Hepatocyte (in vitro differentiated cells): ENCODE measurements around the gene FAM193A. TPM values are rescaled to one million over a fixed set of nuclear protein-coding genes. Genes with fewer than 3 reads are reported as not detected.
"Not testable (repeated sequence)": the region's sequence is repeated elsewhere in the genome, so short reads cannot be mapped to it uniquely, and the experiment has no call there.

ENCODE experiments used
- DNase-seq: peaks from one replicate; pipeline ENCODE4 v3.0.0-alpha.2; 2016; ENCODE audit warnings: low spot score
- H2AFZ ChIP-seq: fragments of 200-600 bp; sonication (generic); 2 replicates; pipeline ENCODE4 v1.6.0; 2016; ENCODE audit warnings: antibody characterized with exemption, mild to moderate bottlenecking
- H3K27ac ChIP-seq: fragments of 200-600 bp; sonication (generic); 2 replicates; pipeline ENCODE4 v1.5.1; 2016; ENCODE audit warnings: mild to moderate bottlenecking
- H3K27me3 ChIP-seq: fragments of 200-600 bp; sonication (generic); 2 replicates; pipeline ENCODE4 v1.6.1; 2016
- H3K36me3 ChIP-seq: fragments of 200-600 bp; sonication (generic); replicated peaks from 2 replicates; pipeline ENCODE4 v1.5.1; 2016; ENCODE audit warnings: low read depth; ENCODE audit not compliant: insufficient read depth
- H3K4me1 ChIP-seq: fragments of 200-600 bp; sonication (generic); 2 replicates; pipeline ENCODE4 v1.5.1; 2016; ENCODE audit warnings: mild to moderate bottlenecking, moderate library complexity; ENCODE audit not compliant: insufficient read depth
- H3K4me2 ChIP-seq: fragments of 200-600 bp; sonication (generic); 2 replicates; pipeline ENCODE4 v1.6.0; 2016
- H3K4me3 ChIP-seq: fragments of 200-600 bp; sonication (generic); 2 replicates; pipeline ENCODE4 v1.5.1; 2016; ENCODE audit warnings: mild to moderate bottlenecking
- H3K79me2 ChIP-seq: fragments of 200-600 bp; sonication (generic); 2 replicates; pipeline ENCODE4 v1.6.0; 2017; ENCODE audit warnings: mild to moderate bottlenecking
- H3K9me2 ChIP-seq: fragments of 200-600 bp; sonication (generic); replicated peaks from 2 replicates; pipeline ENCODE4 v1.6.0; 2017; ENCODE audit warnings: mild to moderate bottlenecking; ENCODE audit not compliant: insufficient read depth
- H3K9me3 ChIP-seq: fragments of 200-600 bp; sonication (generic); 2 replicates; pipeline ENCODE4 v1.5.1; 2016; ENCODE audit warnings: low read depth, mild to moderate bottlenecking
- H4K20me1 ChIP-seq: fragments of 200-600 bp; sonication (generic); 2 replicates; pipeline ENCODE4 v1.6.0; 2016; ENCODE audit warnings: mild to moderate bottlenecking; ENCODE audit not compliant: insufficient read depth, poor library complexity, severe bottlenecking
- CTCF ChIP-seq: fragments of 200-600 bp; sonication (generic); IDR thresholded peaks from 2 replicates; pipeline ENCODE4 v1.5.1; 2016; ENCODE audit warnings: antibody characterized with exemption, mild to moderate bottlenecking; ENCODE audit not compliant: poor library complexity
- EZH2 ChIP-seq: fragments of 200-600 bp; sonication (generic); IDR thresholded peaks from 2 replicates; pipeline ENCODE4 v1.6.1; 2016; ENCODE audit warnings: antibody characterized with exemption, mild to moderate bottlenecking, borderline replicate concordance
- EZH2phosphoT487 ChIP-seq: fragments of 200-600 bp; sonication (generic); IDR thresholded peaks from one replicate; pipeline ENCODE4 v1.6.1; 2018; ENCODE audit warnings: antibody characterized with exemption, mild to moderate bottlenecking, low read depth, moderate library complexity; ENCODE audit not compliant: unreplicated experiment, severe bottlenecking
- WGBS: methylation state at CpG from one replicate; pipeline ENCODE4 v1.1.6; 2016; ENCODE audit warnings: low lambda C conversion rate; ENCODE audit errors: missing lambda C conversion rate; 5-methylcytosine and 5-hydroxymethylcytosine counted together
- polyA plus RNA-seq: library from polyadenylated mRNA; unstranded; fragments of >200 nt; fragmentation: Nextera tagmentation; extraction: Ambion mirVana; gene quantifications from 2 replicates; pipeline ENCODE4 v1.2.1, GENCODE V29; 2016
- total RNA-seq: library from RNA; depleted of rRNA; stranded (reverse); fragments of >200 nt; gene quantifications from 2 replicates; pipeline ENCODE4 v1.2.3, GENCODE V29; 2014

FAM193A gene
- total and polyA plus RNA-seq, 2 experiments from 2014 or later = 11.4 to 15.8 TPM

- Histone ChIP-seq H3K4me3 (no peak overlapping the region), H3K4me2 (no peak overlapping the region), H4K20me1 (no peaks in the 10 kb centered on the region), H3K9me3 (no peaks in the 10 kb centered on the region), H3K79me2 (no peaks in the 10 kb centered on the region), H3K36me3 (no peaks in the 10 kb centered on the region), H3K9me2 (no peaks in the 10 kb centered on the region), H3K27me3 (no peaks in the 10 kb centered on the region), H3K4me1 (no peaks in the 10 kb centered on the region), H2AFZ (no peak overlapping the region), H3K27ac (no peak overlapping the region)
- no peak for TF ChIP-seq EZH2phosphoT487
- TF ChIP-seq CTCF = no peak
- no peak for TF ChIP-seq EZH2
- WGBS = 96% methylated on average over 9 of the region's 9 CpGs
- no peak for DNase-seq
Measured at GRCh38 chr4:2722033-2722432, 185.6 kb downstream of the FAM193A start.

GRCh38 chr4:2723751-2724150, 187.3 kb downstream of the FAM193A start:
- WGBS = 95% methylated on average over 3 of the region's 3 CpGs
- H3K36me3 ChIP-seq = no peaks in the 10 kb centered on the region

GRCh38 chr4:2725380-2725779, 188.9 kb downstream of the FAM193A start:
- Histone ChIP-seq H3K4me2 (no peak overlapping the region), H3K9me2 (no peaks in the 10 kb centered on the region), H3K27me3 (no peaks in the 10 kb centered on the region), H3K4me3 (no peak overlapping the region), H4K20me1 (no peaks in the 10 kb centered on the region), H3K4me1 (no peaks in the 10 kb centered on the region), H3K9me3 (no peaks in the 10 kb centered on the region), H2AFZ (no peak overlapping the region), H3K27ac (no peak overlapping the region), H3K79me2 (no peaks in the 10 kb centered on the region), H3K36me3 (no peaks in the 10 kb centered on the region)
- 94% methylated on average over 4 of the region's 4 CpGs for WGBS
- no peak for TF ChIP-seq CTCF
- no peak for DNase-seq

More at GRCh38 chr4:2723751-2724150, 187.3 kb downstream of the FAM193A start:
- Histone ChIP-seq H3K79me2 (no peaks in the 10 kb centered on the region), H3K27me3 (no peaks in the 10 kb centered on the region), H3K4me3 (no peak overlapping the region), H3K4me2 (no peak overlapping the region), H3K9me2 (no peaks in the 10 kb centered on the region), H3K27ac (no peak overlapping the region), H3K4me1 (no peaks in the 10 kb centered on the region), H2AFZ (no peak overlapping the region), H3K9me3 (no peaks in the 10 kb centered on the region), H4K20me1 (no peaks in the 10 kb centered on the region)
- no peak for DNase-seq
- no peak for TF ChIP-seq EZH2phosphoT487
- no peak for TF ChIP-seq EZH2
- TF ChIP-seq CTCF = no peak

- not testable (repeated sequence) for H3K4me3 ChIP-seq, H3K4me2 ChIP-seq, H4K20me1 ChIP-seq, H3K9me3 ChIP-seq, H2AFZ ChIP-seq, H3K27ac ChIP-seq, DNase-seq, H3K9me2 ChIP-seq, H3K4me1 ChIP-seq, H3K79me2 ChIP-seq, H3K36me3 ChIP-seq, H3K27me3 ChIP-seq
- 98% methylated on average over 17 of the region's 17 CpGs for WGBS
Measured at GRCh38 chr4:2726881-2727280, 190.4 kb downstream of the FAM193A start.
